CD4-positive, alpha-beta T cell (primary cell): ENCODE data around the gene ZNF101. TPM values are rescaled to one million over a fixed set of nuclear protein-coding genes. Genes with fewer than 3 reads are reported as not detected.

Experiments
- ATAC-seq: fragments of 200-7000 bp; cut with Tn5 transposase; one replicate; pipeline ENCODE4 v1.10.0; 2022; ENCODE audit warnings: mild to moderate bottlenecking; ENCODE audit not compliant: poor library complexity
- CTCF ChIA-PET: fragments of 350-600 bp; sonication (Branson Sonifier 250); formaldehyde crosslinking; loops from one replicate; lab custom pipeline; 2021; ENCODE audit warnings: antibody characterized with exemption, inconsistent platforms; lab: Charles Lee
- POLR2A ChIA-PET: fragments of 350-600 bp; sonication (Branson Sonifier 250); formaldehyde crosslinking; loops from one replicate; lab custom pipeline; 2021; ENCODE audit warnings: antibody characterized with exemption, inconsistent platforms; lab: Charles Lee
- DNase-seq, 14 experiments: peaks; one replicate each; pipeline ENCODE4 v3.0.0-alpha.2; 2013 to 2020; ENCODE audit warnings: mixed read lengths in 2 of 14
- H3K27ac ChIP-seq, 2 donors: one replicate each; pipeline versions ENCODE4 v1.5.1 to v1.7.0; 2013; ENCODE audit warnings: low read length in 2 of 2, low read depth in 1 of 2, mild to moderate bottlenecking in 1 of 2
- H3K27me3 ChIP-seq, 2 experiments: 1 replicate in 1 of 2; 2 replicates in 1 of 2; pipeline versions ENCODE4 v1.6.1 to v1.7.0; 2013; ENCODE audit warnings: low read length in 2 of 2, control low read depth in 1 of 2, mild to moderate bottlenecking in 1 of 2, moderate library complexity in 1 of 2; ENCODE audit not compliant: insufficient read depth in 2 of 2, control insufficient read depth in 1 of 2
- H3K36me3 ChIP-seq: one replicate; pipeline ENCODE4 v1.6.1; 2013; ENCODE audit warnings: low read length, control low read depth; ENCODE audit not compliant: insufficient read depth
- H3K4me1 ChIP-seq: one replicate; pipeline ENCODE4 v1.6.1; 2013; ENCODE audit warnings: low read length, control low read depth; ENCODE audit not compliant: insufficient read depth
- H3K4me3 ChIP-seq: one replicate; pipeline ENCODE4 v1.5.1; 2013; ENCODE audit warnings: mild to moderate bottlenecking, low read length, moderate library complexity
- H3K9me3 ChIP-seq, 2 experiments: 1 replicate in 1 of 2; 2 replicates in 1 of 2; pipeline versions ENCODE4 v1.6.1 to v1.7.0; 2013; ENCODE audit warnings: low read length in 2 of 2, mild to moderate bottlenecking in 2 of 2, control low read depth in 1 of 2, moderate library complexity in 1 of 2; ENCODE audit not compliant: control insufficient read depth in 1 of 2, insufficient read depth in 1 of 2
- H3K27ac Mint-ChIP-seq: one replicate; pipeline ENCODE4 v1.8.0; 2020; ENCODE audit warnings: mixed read lengths
- H3K27me3 Mint-ChIP-seq: one replicate; pipeline ENCODE4 v1.8.0; 2021; ENCODE audit warnings: mixed read lengths
- H3K36me3 Mint-ChIP-seq: one replicate; pipeline ENCODE4 v1.8.0; 2021; ENCODE audit warnings: low read depth, mixed read lengths
- H3K4me1 Mint-ChIP-seq: one replicate; pipeline ENCODE4 v1.8.0; 2021; ENCODE audit warnings: low read depth, mixed read lengths
- H3K4me3 Mint-ChIP-seq: one replicate; pipeline ENCODE4 v1.8.0; 2020; ENCODE audit warnings: mild to moderate bottlenecking, mixed read lengths
- H3K9me3 Mint-ChIP-seq: one replicate; pipeline ENCODE4 v1.8.0; 2020; ENCODE audit warnings: mixed read lengths
- CTCF ChIP-seq: fragments of 200-600 bp; IDR thresholded peaks from one replicate; pipeline ENCODE4 v1.8.0; 2022; ENCODE audit warnings: antibody characterized with exemption, mild to moderate bottlenecking
- intact Hi-C, 2 experiments: fragments of 100-400 bp; cut with DNase I in 1 of 2; cut with micrococcal nuclease in 1 of 2; formaldehyde crosslinking; loops; one replicate each; pipeline versions ENCODE4 v1.15.1 to v1.9.0; 2023 to 2025; cut with DNase I, micrococcal nuclease
- total RNA-seq, 174 experiments: library from RNA in 2 of 174; stranded (reverse) in 2 of 174; gene quantifications; one replicate each; pipeline ENCODE4 v1.2.3 and lab custom pipeline; 2021 to 2026

The ZNF101 gene
- total RNA-seq, 2 experiments from 2014 or later, result 58.8 to 60.6 TPM

- CTCF ChIA-PET, result interaction anchor here (0.7 kb wide), 1 partner anchor 106 kb away, joined by 4 read pairs; no protein-coding TSS in a partner anchor
- no peak for TF ChIP-seq CTCF
- ATAC-seq (no peak), DNase-seq (no peak)
- intact Hi-C loops, result no loop called here
- Histone ChIP-seq H3K4me1 (peaks cover 22% of the 10 kb centered on the region), H3K27me3 (no peaks in the 10 kb centered on the region), H3K27ac (no peak overlapping the region), H3K9me3 (no peaks in the 10 kb centered on the region), H3K36me3 (peaks cover 74% of the 10 kb centered on the region), H3K4me3 (no peak overlapping the region)
- Mint-ChIP-seq H3K36me3 (peaks cover 80% of the 10 kb centered on the region), H3K27me3 (no peaks in the 10 kb centered on the region), H3K9me3 (no peaks in the 10 kb centered on the region), H3K4me1 (peaks cover 19% of the 10 kb centered on the region), H3K4me3 (no peak overlapping the region), H3K27ac (no peak overlapping the region)
- POLR2A ChIA-PET, result interaction anchor here (2.4 kb wide), 1 partner anchor 11 kb away, joined by 8 read pairs; the partner anchor contains the start of gene ZNF101
Measured at GRCh38 chr19:19657397-19657783, 11.2 kb upstream of the ZNF101 start.

- H3K27ac Mint-ChIP-seq, result no peak overlapping the region
- ATAC-seq, result no peak
Measured at GRCh38 chr19:19659646-19660245, 8.9 kb upstream of the ZNF101 start.

GRCh38 chr19:19661141-19661674 lies 7.4 kb upstream of the ZNF101 start:
- no peak for ATAC-seq

More at GRCh38 chr19:19659646-19660245, 8.9 kb upstream of the ZNF101 start:
- Histone ChIP-seq H3K36me3 (peaks cover 50% of the 10 kb centered on the region), H3K4me1 (peaks cover 39% of the 10 kb centered on the region), H3K27me3 (no peaks in the 10 kb centered on the region), H3K9me3 (peaks cover 0 to 4% of the 10 kb centered on the region in 2 experiments), H3K27ac (no peak overlapping the region), H3K4me3 (no peak overlapping the region)
- ChIA-PET CTCF (no interaction called here), POLR2A (no interaction called here)
- H3K4me3 Mint-ChIP-seq, result no peak overlapping the region
- no peak for TF ChIP-seq CTCF
- H3K27me3 Mint-ChIP-seq, result no peaks in the 10 kb centered on the region
- H3K36me3 Mint-ChIP-seq, result peaks cover 75% of the 10 kb centered on the region
- intact Hi-C loops, result loop anchor here (5.0 kb wide), 3 partner anchors 163 to 337 kb away; partner anchors contain the start of genes MAU2 (in 1 of the 2), SUGP1 (in 1 of the 2), ZNF253 (in 1 of the 2) and ZNF506 (in 1 of the 2)
- peak in 1 of 14 experiments; percentile 15 for DNase-seq
- H3K4me1 Mint-ChIP-seq, result peaks cover 34% of the 10 kb centered on the region
- peaks cover 2% of the 10 kb centered on the region for H3K9me3 Mint-ChIP-seq

More at GRCh38 chr19:19661141-19661674, 7.4 kb upstream of the ZNF101 start:
- H3K27ac Mint-ChIP-seq, result peak overlapping the region; percentile 99
- peak overlapping the region; percentile 95 for H3K4me3 Mint-ChIP-seq
- Histone ChIP-seq H3K27me3 (no peaks in the 10 kb centered on the region), H3K27ac (peak overlapping the region; percentile 27 to 84), H3K4me3 (peak overlapping the region; percentile 94), H3K9me3 (peaks cover 0 to 15% of the 10 kb centered on the region in 2 experiments), H3K36me3 (peaks cover 36% of the 10 kb centered on the region), H3K4me1 (peaks cover 48% of the 10 kb centered on the region)
- H3K36me3 Mint-ChIP-seq, result peaks cover 62% of the 10 kb centered on the region
- TF ChIP-seq CTCF, result no peak
- peaks cover 34% of the 10 kb centered on the region for H3K4me1 Mint-ChIP-seq
- ChIA-PET CTCF (interaction anchor here (2.5 kb wide), 1 partner anchor 107 kb away, joined by 6 read pairs; no protein-coding TSS in a partner anchor), POLR2A (interaction anchor here (1.1 to 1.5 kb wide), 3 partner anchors 9 to 17 kb away, joined by 3 to 4 read pairs (median 3); no protein-coding TSS in a partner anchor)
- H3K9me3 Mint-ChIP-seq, result peaks cover 2% of the 10 kb centered on the region
- H3K27me3 Mint-ChIP-seq, result no peaks in the 10 kb centered on the region
- intact Hi-C loops, result loop anchor here (5.0 kb wide), 3 partner anchors 161 to 339 kb away; partner anchors contain the start of genes MAU2 (in 1 of the 2), SUGP1 (in 1 of the 2), ZNF253 (in 1 of the 2) and ZNF506 (in 1 of the 2)
- DNase-seq, result peak in 1 of 14 experiments; percentile 29
